GM21381 (cell line): ENCODE results near the gene C14orf180.

Experiments used
- ATAC-seq: cut with Tn5 transposase; IDR thresholded peaks from one replicate; pipeline ENCODE4 v1.9.1; 2021; ENCODE audit warnings: mild to moderate bottlenecking, moderate library complexity; ENCODE audit not compliant: unreplicated experiment

The C14orf180 gene

DNA sequence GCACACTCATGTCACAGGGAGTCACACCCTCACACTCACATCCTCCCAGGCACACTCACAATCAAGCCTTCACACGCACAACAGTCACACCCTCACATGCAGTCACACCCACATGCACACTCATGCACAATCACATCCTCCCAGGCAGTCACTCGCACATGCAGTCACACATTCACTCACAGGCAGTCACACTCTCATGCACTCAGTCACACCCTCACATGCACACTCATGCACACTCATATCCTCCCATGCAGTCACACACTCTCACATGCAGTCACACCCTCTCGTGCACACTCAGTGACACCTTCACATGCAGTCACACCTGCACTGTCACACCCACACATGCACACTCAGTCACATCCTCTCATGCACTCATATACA, 12.7 kb downstream of the C14orf180 start:
- ATAC-seq, result no peak

DNA sequence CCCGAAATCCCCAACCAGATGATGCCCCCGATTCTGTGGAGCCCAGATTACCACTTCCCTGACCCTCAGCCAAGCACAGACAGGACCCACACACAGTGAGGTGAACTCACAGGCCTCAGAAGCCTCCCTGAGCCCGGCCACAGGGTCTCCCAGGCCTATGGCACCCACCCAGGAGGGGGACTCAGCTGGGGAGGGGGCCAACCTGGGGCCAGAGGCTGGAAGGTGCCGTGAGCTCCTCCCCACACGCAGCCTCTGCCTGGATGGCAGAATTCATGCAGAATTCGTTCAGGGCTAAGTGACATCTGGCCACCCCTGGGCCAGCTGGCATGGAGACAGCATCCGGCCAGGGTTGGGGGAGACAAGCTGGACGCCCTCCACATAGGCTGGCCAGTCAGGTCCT, 13.2 kb downstream of the C14orf180 start:
- ATAC-seq, result no peak

- no peak for ATAC-seq
These were observed 13.7 kb downstream of the C14orf180 start for GRCh38 chr14:104593241-104593701.

DNA sequence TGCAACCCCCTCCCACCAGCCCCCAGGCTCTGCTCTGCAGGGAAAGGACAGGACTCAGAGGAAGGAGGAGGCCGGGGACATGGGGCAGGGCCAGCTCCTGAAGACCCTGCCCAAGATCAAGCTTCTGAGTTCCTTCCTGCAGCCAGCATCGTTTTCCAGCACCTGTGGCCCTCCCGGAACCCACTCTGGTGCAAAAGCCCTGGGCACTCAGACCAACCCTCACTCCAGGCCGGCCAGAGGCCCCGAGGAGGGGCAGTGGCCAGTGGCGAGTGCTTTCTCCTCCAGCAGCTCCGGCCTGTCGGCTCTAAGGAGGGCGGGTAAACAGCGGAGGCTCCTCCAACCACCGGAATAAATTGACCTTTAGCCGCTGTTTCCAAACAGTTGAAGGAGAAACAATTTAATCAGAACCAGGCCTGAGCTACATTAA, 14.2 kb downstream of the C14orf180 start:
- ATAC-seq, result no peak

DNA sequence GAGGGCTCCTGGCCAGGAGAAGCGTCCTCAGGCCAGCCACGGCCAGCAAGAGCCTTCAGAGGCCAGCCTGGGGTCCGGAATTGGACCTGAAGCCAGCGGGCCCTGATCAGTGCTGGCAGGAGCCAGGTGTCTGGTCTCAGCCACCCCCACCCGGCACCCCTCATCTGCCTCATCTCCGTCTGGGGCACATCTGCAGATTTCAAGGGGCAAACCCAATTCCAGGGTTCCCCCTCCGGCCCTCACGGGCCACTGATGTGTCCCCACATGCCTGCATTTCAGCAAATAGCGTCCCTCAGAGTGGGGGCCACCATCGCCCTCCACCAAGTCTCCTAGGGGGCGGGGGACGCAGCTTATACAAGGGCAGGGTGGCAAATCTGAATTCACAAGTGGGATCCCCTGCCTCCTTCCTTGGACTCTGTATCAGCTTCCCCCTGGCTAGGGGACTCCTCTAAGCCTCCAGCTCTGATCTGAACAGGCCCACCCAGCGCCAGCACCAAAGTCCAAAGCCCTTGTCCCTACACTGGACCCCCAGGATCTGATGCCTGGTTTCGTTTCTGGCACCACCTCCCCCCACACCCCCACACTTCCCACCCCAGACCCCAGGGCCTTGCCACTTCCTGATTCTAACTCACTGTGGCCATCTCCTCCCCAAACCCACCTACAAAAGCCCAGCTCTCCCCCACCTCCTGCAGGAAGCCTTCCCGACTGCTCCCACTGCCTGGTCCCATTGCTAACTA, 14.9 kb downstream of the C14orf180 start:
- no peak for ATAC-seq

DNA sequence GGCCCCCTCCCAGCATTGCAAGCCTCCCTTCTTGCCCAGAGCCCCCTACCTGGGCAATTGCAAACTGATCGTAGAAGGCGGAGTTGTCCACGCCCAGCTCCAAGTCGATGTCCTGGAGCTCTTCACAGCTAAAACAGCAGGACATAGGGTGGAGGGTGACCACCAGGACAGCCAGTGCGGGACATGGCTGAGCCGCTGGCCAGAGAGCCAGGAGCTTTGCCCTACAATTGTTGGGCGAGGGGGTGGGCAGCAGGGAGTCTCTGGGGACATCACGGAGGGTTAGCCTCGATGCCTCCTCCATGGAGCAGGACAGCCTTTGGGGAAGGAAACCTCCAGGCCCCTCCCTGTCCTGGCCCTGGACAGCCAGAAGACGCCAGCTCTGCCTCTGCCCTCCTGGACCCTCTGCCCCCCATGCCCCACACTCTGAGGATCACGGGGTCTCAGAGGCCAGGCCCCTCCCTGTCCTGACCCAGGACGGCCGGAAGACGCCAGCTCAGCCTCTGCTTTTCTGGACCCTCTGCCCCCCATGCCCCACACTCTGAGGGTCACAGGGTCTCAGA, 15.6 kb downstream of the C14orf180 start:
- no peak for ATAC-seq

DNA sequence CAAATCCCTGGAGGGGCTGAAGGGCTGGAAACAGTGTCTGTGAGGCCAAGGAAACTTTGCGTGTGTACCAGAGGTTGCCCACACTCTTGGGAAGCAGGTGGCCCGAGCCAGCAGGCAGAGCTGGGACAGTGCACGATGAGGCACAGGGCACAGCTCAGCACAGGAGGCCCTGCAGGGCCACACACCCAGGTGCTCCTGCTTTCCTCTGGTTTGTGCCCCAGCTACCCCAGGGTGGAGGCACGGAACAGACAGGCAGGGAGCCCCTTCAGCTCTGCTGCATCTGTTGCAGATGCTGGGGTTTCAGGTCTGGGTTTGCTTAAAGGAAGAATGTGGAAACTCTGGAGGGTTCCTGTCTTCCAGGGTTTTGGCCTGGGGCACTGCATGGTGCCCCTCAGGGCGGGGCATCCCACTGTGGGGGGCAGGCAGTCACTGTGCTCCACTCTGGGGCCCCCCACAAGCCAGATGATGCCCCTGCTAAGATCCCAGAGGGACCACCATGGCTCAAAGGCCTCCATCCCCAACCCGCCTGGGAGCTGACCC, 16.4 kb downstream of the C14orf180 start:
- no peak for ATAC-seq

DNA sequence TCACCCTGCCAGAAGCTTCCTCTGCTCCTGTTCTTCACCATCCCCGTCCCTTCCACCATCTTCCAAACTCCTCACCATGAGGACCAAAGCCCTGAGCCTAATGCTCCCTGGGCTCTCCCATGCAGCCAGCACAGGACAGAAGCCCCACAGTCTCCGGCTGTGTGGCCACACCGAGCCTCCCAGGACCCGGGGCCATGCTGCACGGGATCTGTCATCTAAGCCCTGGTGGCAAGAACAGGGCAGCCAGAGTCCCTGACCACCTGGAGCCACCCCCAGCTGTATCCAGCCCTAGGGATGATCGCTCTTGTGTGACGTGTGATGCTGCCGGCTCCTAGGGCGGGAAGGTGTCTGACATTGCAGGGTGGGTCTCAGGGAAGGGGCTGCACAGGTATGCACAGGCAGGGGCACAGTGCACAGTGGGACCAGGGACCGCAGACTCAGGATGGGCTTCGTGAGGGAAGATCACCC, 16.9 kb downstream of the C14orf180 start:
- ATAC-seq, result no peak

- no peak for ATAC-seq
These were observed 17.4 kb downstream of the C14orf180 start for GRCh38 chr14:104596927-104597351.

DNA sequence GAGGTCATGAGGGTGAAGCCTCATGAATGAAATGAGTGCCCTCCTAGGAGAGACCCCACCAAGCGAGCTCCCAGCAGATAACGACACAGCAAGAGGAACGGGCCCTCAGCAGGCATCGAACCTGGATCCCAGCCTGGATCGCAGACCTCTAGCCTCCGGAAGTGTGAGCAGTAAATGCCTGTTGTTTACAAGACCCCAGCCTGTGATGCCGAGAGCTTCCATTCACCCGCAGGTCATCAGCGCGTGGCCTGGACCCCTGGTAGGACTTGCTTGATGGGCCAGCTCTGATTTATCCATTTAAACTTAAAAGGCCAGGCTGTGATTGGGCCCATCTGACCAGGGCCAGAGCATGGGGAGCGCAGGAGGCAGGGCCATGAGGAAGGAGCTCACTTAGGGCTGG, 18.0 kb downstream of the C14orf180 start:
- no peak for ATAC-seq

GRCh38 chr14:104598039-104598909, 18.7 kb downstream of the C14orf180 start:
- ATAC-seq, result no peak

- no peak for ATAC-seq
These were observed 19.3 kb downstream of the C14orf180 start for GRCh38 chr14:104598910-104599273.

DNA sequence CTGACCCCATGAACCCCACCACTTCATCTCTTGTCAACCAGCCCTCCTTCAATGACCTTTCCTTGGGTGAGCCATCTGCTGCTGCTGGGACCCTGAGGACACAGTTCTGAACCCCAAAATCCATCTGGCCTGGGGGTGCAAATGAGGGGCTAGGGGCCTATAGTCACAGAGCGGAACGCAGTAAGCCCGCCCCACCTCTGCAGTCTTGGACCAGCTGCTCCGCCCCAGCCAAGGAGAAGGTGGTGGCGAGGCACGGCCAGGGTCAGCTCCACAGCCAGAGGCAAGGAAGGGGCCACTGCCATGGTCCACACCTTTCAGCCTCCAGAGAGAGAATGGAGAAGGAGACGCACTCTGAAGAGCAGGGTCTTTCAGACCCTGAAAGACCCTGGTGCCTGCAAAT, 19.9 kb downstream of the C14orf180 start:
- ATAC-seq, result no peak

- ATAC-seq, result no peak
These were observed 20.6 kb downstream of the C14orf180 start for GRCh38 chr14:104600141-104600643.

GRCh38 chr14:104600805-104601204, 21.2 kb downstream of the C14orf180 start:
- ATAC-seq, result no peak

- no peak for ATAC-seq
These were observed 22.2 kb downstream of the C14orf180 start for GRCh38 chr14:104601786-104602185.

DNA sequence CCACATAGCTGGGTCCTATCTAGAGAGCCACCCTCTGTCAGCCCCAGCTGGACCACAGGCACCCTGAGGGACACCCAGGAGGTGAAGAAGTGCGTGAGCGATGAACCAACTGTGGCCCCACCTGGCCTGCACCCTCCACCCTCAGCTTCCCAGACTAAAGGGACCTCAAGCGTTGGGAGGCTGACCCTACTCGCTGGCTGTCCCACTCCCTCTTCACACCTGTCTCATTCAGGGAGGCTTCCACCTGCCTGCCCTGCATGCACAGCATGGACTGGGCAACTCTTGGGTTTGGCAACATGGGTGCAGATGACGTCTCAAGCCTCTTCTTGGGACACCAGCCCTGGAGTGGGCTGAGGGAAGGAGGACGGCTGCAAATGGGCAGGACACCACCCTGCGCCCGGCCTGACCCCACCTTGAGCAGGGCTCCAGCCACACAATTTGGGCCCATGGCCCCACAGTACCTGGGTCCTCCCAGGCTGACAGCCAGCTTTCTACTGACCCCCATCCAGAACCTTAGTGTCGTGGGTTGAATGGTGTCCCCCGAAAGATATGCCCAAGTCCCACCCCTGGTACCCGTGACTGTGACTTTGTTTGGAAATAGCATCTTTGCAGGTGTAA, 22.9 kb downstream of the C14orf180 start:
- ATAC-seq, result no peak

DNA sequence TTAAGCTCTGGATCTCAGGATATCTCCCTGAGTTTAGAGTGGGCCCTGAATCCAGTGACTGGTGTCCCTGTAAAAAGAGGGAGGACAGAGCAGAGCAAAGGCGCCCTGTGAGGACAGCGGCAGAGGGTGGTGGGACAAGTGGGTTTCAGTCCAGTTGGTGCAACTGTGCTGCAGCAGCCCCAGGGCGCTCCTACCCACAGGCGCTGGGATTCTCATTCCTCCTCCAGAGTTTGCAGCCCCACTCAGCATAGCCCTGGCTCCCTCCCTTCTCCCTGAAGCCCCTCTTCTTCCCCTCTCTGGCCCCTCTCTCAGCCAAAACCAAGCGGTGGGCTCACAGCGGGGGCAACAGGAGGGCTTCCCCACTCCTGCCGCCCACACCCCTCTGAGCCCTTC, 23.4 kb downstream of the C14orf180 start:
- ATAC-seq, result no peak

GRCh38 chr14:104603711-104604401, 24.3 kb downstream of the C14orf180 start:
- ATAC-seq, result no peak
